HL-60 (cell line): ENCODE measurements around the gene SPIRE2.

Source experiments
- DNase-seq, 2 experiments: peaks; one replicate each; pipeline ENCODE4 v3.0.0-alpha.2; 2010 to 2020; ENCODE audit warnings: low read depth in 1 of 2, low spot score in 1 of 2
- H3K27ac ChIP-seq: fragments of 250-450 bp; sonication (Bioruptor Pico); replicated peaks from 2 replicates; pipeline ENCODE4 v1.5.1; 2020; ENCODE audit warnings: mild to moderate bottlenecking, moderate library complexity
- H3K27me3 ChIP-seq: fragments of 250-450 bp; sonication (Bioruptor Pico); 2 replicates; pipeline ENCODE4 v1.5.1; 2021; ENCODE audit warnings: mild to moderate bottlenecking, moderate library complexity; ENCODE audit not compliant: insufficient read depth, poor library complexity, severe bottlenecking
- H3K4me3 ChIP-seq: replicated peaks from 2 replicates; pipeline ENCODE4 v1.5.1; 2011; ENCODE audit warnings: mild to moderate bottlenecking, control low read depth, low read length; ENCODE audit not compliant: insufficient read depth
- POLR2AphosphoS5 ChIP-seq: IDR thresholded peaks from 2 replicates; pipeline ENCODE4 v1.6.1; 2012; ENCODE audit warnings: low read depth
- TF ChIP-seq, protein P1 (sequence below): IDR thresholded peaks from 2 replicates; pipeline ENCODE4 v1.6.1; 2012; ENCODE audit warnings: low read depth; ENCODE audit not compliant: insufficient replicate concordance

SPIRE2 gene

DNA sequence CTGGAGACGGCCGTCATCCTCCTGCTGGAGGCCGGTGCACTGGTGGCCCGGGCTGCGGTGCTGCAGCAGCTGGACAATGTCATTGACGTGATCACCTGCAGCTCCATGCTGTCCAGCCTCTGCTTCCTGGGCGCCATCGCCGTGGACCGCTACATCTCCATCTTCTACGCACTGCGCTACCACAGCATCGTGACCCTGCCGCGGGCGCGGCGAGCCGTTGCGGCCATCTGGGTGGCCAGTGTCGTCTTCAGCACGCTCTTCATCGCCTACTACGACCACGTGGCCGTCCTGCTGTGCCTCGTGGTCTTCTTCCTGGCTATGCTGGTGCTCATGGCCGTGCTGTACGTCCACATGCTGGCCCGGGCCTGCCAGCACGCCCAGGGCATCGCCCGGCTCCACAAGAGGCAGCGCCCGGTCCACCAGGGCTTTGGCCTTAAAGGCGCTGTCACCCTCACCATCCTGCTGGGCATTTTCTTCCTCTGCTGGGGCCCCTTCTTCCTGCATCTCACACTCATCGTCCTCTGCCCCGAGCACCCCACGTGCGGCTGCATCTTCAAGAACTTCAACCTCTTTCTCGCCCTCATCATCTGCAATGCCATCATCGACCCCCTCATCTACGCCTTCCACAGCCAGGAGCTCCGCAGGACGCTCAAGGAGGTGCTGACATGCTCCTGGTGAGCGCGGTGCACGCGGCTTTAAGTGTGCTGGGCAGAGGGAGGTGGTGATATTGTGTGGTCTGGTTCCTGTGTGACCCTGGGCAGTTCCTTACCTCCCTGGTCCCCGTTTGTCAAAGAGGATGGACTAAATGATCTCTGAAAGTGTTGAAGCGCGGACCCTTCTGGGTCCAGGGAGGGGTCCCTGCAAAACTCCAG, 91.5 kb downstream of the SPIRE2 start:
- no peak overlapping the region for H3K27ac ChIP-seq
- no peak overlapping the region for H3K4me3 ChIP-seq
- DNase-seq = no peak
- peaks cover 10% of the 10 kb centered on the region for H3K27me3 ChIP-seq
- TF ChIP-seq, protein P1, sequence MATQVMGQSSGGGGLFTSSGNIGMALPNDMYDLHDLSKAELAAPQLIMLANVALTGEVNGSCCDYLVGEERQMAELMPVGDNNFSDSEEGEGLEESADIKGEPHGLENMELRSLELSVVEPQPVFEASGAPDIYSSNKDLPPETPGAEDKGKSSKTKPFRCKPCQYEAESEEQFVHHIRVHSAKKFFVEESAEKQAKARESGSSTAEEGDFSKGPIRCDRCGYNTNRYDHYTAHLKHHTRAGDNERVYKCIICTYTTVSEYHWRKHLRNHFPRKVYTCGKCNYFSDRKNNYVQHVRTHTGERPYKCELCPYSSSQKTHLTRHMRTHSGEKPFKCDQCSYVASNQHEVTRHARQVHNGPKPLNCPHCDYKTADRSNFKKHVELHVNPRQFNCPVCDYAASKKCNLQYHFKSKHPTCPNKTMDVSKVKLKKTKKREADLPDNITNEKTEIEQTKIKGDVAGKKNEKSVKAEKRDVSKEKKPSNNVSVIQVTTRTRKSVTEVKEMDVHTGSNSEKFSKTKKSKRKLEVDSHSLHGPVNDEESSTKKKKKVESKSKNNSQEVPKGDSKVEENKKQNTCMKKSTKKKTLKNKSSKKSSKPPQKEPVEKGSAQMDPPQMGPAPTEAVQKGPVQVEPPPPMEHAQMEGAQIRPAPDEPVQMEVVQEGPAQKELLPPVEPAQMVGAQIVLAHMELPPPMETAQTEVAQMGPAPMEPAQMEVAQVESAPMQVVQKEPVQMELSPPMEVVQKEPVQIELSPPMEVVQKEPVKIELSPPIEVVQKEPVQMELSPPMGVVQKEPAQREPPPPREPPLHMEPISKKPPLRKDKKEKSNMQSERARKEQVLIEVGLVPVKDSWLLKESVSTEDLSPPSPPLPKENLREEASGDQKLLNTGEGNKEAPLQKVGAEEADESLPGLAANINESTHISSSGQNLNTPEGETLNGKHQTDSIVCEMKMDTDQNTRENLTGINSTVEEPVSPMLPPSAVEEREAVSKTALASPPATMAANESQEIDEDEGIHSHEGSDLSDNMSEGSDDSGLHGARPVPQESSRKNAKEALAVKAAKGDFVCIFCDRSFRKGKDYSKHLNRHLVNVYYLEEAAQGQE = no peak

DNA sequence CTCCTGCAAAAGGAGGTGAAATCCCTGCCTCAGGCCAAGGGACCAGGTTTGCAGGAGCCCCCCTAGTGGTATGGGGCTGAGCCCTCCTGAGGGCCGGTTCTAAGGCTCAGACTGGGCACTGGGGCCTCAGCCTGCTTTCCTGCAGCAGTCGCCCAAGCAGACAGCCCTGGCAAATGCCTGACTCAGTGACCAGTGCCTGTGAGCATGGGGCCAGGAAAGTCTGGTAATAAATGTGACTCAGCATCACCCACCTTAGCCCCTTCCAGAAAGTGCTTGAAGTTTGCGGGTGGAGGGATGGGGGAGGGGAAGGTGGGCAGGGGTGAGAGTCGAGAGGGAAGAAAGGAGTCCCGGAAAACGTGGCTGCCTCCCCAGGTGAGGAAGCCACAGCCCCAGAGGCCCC, 92.4 kb downstream of the SPIRE2 start:
- Histone ChIP-seq H3K4me3 (no peak overlapping the region), H3K27me3 (peaks cover 12% of the 10 kb centered on the region), H3K27ac (no peak overlapping the region)
- no peak for DNase-seq
- TF ChIP-seq POLR2AphosphoS5 = no peak
